GM21825 (cell line): ENCODE measurements around the gene ZNF799.
"Not testable (repeated sequence)": the region's sequence is repeated elsewhere in the genome, so short reads cannot be mapped to it uniquely, and the experiment has no call there.

Experiments used
- ATAC-seq: cut with Tn5 transposase; IDR thresholded peaks from one replicate; pipeline ENCODE4 v1.9.1; 2021; ENCODE audit warnings: mild to moderate bottlenecking, moderate library complexity; ENCODE audit not compliant: unreplicated experiment

The ZNF799 gene

GRCh38 chr19:12400633-12401502, at the start of gene ZNF799:
Gene ZNF799 (minus strand): TSS chr19:12401271. CDS start chr19:12401070, 201 bp downstream.
- peak; percentile 87 for ATAC-seq

GRCh38 chr19:12450844-12451243, 49.8 kb upstream of the ZNF799 start:
- no peak for ATAC-seq

- no peak for ATAC-seq
These were observed 47.7 kb upstream of the ZNF799 start for GRCh38 chr19:12448808-12449207.

DNA sequence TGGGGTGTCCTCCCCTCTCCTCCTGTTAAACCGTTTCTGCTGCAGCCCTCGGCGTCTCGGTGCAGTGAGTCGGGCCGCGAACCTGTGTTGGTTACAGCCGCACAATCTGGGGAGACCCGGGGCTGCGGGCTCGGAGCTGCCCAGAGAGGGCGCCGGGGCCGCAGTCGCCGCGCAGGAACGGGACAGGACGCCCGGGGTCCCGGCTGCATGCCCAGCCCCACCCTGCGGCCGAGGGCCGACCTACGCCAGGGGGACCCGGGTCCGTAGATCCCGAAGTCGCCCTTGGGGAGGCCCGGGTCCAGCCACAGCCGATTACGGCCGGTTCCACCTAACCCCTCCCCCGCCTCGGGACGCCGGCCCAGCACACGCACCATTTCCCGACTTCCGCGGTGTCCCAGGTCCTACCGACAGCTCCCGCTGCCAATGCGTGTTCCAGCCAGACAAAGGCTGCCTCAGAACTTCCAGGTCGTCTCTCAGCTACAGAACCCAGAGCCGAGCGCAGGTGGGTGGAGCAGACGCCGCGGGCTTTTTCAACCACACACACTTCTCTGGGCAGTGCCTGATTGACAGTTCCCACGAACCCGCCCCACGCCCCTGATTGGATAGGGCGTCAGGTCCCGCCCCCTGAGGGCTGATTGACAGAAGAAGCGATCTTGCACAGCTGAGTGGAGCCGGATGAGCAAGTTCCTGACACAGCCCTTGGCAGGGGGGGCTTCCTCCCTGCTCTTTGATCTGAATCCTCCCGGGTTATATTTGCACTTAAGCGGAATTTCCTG, 39.7 kb upstream of the ZNF799 start, which contains the start of gene ZNF443:
ZNF443 (minus strand) TSS at position 481 of the 776 bp plus-strand sequence; CDS start at position 374, 107 bp downstream.
- peak; percentile 88 for ATAC-seq

- ATAC-seq = peak; percentile 37
These were observed 38.8 kb upstream of the ZNF799 start for GRCh38 chr19:12439686-12440540.

DNA sequence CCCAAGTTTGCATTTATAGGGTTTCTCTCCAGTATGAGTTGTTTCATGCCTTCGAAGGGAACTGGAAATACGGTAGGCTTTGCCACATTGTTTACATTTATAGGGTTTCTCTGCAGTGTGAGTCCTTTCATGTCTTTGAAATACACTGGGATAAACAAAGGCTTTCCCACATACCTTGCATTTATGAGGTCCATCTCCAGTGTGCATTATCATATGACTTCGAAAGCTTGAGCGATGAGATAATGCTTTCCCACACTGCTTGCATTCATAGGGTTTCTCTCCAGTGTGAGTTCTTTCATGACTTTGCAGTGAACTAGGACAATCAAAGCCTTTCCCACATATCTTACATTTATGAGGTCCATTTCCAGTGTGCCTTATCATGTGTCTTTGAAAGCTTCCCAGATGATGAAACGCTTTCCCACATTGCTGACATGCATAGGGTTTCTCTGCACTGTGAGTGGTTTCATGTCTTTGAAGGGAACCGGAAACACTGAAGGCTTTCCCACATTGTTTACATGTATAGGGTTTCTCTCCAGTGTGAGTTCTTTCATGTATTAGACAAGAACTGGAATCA, 29.7 kb upstream of the ZNF799 start:
- not testable (repeated sequence) for ATAC-seq

- ATAC-seq = no peak
These were observed 24.8 kb upstream of the ZNF799 start for GRCh38 chr19:12425888-12426274.

GRCh38 chr19:12425236-12425887, 24.3 kb upstream of the ZNF799 start:
- no peak for ATAC-seq

DNA sequence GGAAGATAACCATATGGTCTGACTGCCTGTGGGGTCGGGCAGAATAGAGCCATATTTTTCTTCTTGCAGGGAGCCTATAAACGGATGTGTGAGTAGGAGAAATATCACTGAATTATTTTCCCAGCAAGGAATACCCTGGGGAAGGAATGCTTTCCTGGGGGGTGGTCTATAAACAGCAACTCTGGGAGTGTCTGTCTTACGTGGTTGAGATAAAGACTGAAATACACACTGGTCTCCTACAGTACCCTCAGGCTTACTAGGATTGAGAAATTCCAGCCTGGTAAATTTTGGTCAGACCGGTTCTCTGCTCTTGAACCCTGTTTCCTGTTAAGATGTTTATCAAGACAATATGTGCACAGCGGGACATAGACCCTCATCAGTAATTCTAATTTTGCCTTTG, 16.2 kb upstream of the ZNF799 start:
- ATAC-seq = not testable (repeated sequence)

DNA sequence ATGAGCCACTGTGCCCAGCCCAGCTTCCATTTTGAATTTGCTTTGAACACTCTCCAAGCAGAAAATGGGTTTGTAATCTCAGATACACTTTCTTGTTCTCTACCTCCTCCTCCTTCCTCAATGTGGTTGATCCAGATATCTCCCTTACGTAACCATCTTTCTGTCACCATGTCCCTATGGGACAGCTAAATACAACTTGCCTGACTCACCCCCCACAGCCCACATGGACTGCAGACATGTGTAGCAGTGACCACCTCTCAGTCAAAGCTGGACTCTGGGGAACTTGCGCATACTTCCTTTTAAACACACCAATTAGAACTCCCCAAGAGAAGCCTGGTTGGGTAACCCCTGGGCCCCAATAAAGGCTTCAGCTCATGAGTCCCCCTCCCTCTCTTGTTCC, 10.8 kb upstream of the ZNF799 start:
- no peak for ATAC-seq

GRCh38 chr19:12399901-12400632, 1.0 kb downstream of the ZNF799 start:
- peak; percentile 35 for ATAC-seq

- ATAC-seq = not testable (repeated sequence)
These were observed 9.9 kb downstream of the ZNF799 start for GRCh38 chr19:12391148-12391547.

- not testable (repeated sequence) for ATAC-seq
These were observed 14.7 kb downstream of the ZNF799 start for GRCh38 chr19:12386365-12386764.

- no peak for ATAC-seq
These were observed 20.7 kb downstream of the ZNF799 start for GRCh38 chr19:12380444-12380737.

DNA sequence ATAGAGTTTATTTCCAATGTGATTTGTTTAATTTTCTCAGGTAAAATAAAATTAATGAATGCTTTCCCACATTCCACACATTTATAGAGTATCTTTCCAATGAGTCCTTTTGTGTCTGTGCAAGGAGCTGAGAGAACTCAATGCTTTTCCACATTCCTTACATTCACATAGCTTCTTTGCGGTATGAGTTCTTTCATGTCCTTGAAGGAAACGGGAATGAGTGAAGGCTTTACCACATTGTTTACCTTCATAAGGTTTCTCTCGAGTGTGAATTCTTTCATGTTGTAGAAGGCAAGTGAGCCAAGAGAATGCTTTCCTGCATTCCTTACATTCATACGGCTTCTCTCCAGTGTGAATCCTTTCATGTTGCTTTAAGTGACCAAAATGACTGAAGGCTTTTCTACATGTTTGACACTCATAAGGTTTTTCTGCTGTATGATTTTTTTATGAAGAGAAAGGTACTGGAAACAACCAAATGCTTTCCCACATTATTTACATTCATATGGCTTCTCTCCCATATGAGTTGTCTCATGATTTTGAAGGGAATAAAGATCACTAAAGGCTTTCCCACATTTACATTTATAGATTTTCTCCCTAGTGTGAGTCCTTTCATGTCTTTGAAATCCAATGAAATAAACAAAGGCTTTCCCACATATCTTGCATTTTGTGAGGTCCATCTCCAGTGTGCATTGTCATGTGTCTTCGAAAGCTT, 21.2 kb downstream of the ZNF799 start:
- no peak for ATAC-seq

DNA sequence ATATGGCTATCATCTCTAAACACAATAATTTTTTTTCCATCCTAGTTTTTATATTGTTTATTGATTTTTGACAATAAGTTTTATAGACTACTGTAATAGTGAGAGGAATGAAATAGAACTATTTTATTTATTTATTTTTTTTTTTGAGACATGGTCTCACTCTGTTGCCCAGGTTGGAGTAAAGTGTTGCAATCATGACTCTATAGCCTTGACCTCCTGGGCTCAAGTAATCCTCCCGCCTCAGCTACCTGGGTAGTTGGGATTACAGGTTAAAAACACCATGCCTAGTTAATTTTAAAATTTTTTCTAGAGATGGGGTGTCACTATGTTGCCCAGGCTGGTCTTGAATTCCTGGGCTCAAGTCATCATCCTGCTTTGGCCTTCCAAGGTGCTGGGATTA, 27.0 kb downstream of the ZNF799 start:
- ATAC-seq = no peak

DNA sequence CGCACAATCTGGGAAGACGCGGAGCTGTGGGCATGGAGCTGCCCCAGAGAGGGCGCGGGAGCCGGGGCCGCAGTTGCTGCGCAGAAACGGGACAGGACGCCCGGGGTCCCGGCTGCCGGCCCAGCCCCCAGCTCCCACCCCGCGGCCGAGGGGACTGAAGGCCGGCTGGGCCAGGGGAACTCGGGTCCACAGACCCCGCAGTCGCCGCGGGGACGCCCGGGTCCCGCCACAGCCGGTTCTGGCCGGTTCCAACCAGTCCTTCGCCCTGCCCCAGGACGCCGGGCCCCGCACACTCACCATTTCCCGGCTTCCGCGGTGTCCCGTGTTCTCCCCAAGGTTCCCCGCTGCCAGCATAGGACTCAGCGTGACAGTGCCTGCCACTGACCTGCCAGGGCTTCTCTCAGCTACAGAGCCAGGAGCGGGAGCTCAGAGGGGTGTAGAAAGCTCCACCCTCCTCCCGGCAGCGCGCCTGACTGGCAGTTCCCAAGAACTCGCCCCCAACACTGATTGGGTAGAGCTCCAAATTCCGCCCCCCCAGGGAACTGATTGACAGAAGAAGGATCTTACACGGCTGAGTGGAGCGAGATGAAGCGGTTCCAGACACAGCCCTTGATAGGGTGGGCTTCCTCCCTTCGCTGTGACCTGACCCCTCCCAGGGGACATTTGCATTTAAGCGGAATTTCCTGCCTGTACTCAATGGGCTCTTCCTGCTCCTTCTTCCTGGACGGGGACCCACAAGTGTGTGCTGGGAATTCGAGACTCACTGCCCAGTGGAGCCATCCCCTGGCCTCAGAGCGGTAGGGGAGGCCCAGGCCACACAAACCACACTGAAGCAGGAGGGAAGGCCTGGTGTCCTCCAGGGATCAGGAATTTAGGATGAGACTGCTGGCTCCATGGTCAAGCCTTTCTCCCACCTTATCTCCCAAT, 35.6 kb downstream of the ZNF799 start, which contains the start of gene ZNF442:
ZNF442 (minus strand) TSS at position 448 of the 927 bp plus-strand sequence. CDS start 2,052 bp downstream, outside the sequence.
- ATAC-seq = peak; percentile 86
